GM21515 (cell line): ENCODE data around the gene SLC1A1.
"Not testable (repeated sequence)": the region's sequence is repeated elsewhere in the genome, so short reads cannot be mapped to it uniquely, and the experiment has no call there.

ENCODE experiments used
- ATAC-seq: cut with Tn5 transposase; IDR thresholded peaks from one replicate; pipeline ENCODE4 v1.9.1; 2021; ENCODE audit not compliant: unreplicated experiment

SLC1A1 gene

GRCh38 chr9:4504250-4504649 lies 14.0 kb downstream of the SLC1A1 start:
- no peak for ATAC-seq

- ATAC-seq, result no peak
Measured at GRCh38 chr9:4506490-4506889, 16.2 kb downstream of the SLC1A1 start.

- ATAC-seq, result no peak
Measured at GRCh38 chr9:4507306-4508130, 17.2 kb downstream of the SLC1A1 start.

GRCh38 chr9:4508246-4508906 lies 18.1 kb downstream of the SLC1A1 start:
- no peak for ATAC-seq

GRCh38 chr9:4508907-4509589 lies 18.8 kb downstream of the SLC1A1 start:
- no peak for ATAC-seq

GRCh38 chr9:4509590-4509984 lies 19.3 kb downstream of the SLC1A1 start:
- no peak for ATAC-seq

GRCh38 chr9:4510546-4511322 lies 20.5 kb downstream of the SLC1A1 start:
- ATAC-seq, result no peak

- ATAC-seq, result no peak
Measured at GRCh38 chr9:4514252-4515128, 24.2 kb downstream of the SLC1A1 start.

GRCh38 chr9:4515958-4516375 lies 25.7 kb downstream of the SLC1A1 start:
- no peak for ATAC-seq

GRCh38 chr9:4517274-4517673 lies 27.0 kb downstream of the SLC1A1 start:
- no peak for ATAC-seq

- no peak for ATAC-seq
Measured at GRCh38 chr9:4519604-4520003, 29.3 kb downstream of the SLC1A1 start.

- ATAC-seq, result no peak
Measured at GRCh38 chr9:4520055-4520454, 29.8 kb downstream of the SLC1A1 start.

GRCh38 chr9:4530375-4530774 lies 40.1 kb downstream of the SLC1A1 start:
- ATAC-seq, result no peak

GRCh38 chr9:4530831-4531230 lies 40.6 kb downstream of the SLC1A1 start:
- not testable (repeated sequence) for ATAC-seq

- not testable (repeated sequence) for ATAC-seq
Measured at GRCh38 chr9:4531355-4531754, 41.1 kb downstream of the SLC1A1 start.

- not testable (repeated sequence) for ATAC-seq
Measured at GRCh38 chr9:4533881-4534280, 43.6 kb downstream of the SLC1A1 start.

- not testable (repeated sequence) for ATAC-seq
Measured at GRCh38 chr9:4536196-4536595, 45.9 kb downstream of the SLC1A1 start.

GRCh38 chr9:4537581-4537980 lies 47.3 kb downstream of the SLC1A1 start:
- no peak for ATAC-seq

- ATAC-seq, result no peak
Measured at GRCh38 chr9:4538107-4538506, 47.8 kb downstream of the SLC1A1 start.

GRCh38 chr9:4538621-4539020 lies 48.4 kb downstream of the SLC1A1 start:
- ATAC-seq, result no peak
